Stimulated activated CD4-positive, alpha-beta T cell treated with anti-CD3 and anti-CD28 coated beads, Interleukin-1b, Interleukin-23, amount 100 ng/mL, for 4 hours (primary cell): Measurements from ENCODE around the gene PRSS33.

Source experiments
- DNase-seq, 2 donors: peaks; one replicate each; pipeline ENCODE4 v3.0.0-alpha.2; 2020; ENCODE audit warnings: low read depth in 2 of 2

Gene PRSS33

DNA sequence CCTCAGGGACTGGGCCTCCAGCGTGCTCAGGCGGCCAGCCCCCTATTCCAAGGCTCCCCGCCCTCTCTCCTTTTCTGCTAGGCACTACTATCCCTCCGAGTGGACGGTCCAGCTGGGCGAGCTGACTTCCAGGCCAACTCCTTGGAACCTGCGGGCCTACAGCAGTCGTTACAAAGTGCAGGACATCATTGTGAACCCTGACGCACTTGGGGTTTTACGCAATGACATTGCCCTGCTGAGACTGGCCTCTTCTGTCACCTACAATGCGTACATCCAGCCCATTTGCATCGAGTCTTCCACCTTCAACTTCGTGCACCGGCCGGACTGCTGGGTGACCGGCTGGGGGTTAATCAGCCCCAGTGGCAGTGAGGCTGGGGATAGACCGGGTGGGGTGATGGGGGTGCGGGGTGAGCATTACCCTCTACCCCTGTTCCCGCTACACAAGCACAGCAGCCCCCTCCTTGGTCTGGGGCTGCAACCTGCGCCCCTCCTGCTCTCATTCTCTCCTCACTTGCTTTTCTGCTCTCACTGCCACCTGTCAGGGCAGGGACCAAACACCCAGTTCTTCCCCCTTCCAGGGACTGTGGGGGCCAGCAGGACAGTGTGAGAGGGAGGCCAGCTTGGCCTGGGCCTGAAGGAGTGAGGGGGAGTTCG is 12.0 kb upstream of the PRSS33 start:
- no peak for DNase-seq

DNA sequence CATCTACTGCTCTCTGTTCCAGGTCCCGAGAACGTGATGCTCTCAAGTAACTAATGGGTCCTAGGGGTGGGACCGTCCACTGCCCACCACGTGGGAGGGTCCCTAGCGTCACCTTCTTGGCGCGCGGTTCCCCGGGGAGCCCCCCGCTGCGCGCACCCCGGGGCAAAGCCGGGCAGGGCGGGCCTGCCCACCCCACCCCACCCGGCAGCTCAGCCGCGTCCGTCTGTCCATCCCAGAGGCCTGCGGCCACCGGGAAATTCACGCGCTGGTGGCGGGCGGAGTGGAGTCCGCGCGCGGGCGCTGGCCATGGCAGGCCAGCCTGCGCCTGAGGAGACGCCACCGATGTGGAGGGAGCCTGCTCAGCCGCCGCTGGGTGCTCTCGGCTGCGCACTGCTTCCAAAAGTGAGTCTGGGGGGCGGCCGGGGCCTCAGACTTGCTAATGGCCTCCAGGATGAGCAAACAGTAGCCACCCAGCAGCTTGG is 11.4 kb upstream of the PRSS33 start:
- DNase-seq, result no peak

- DNase-seq, result no peak
These were observed 8.2 kb upstream of the PRSS33 start for GRCh38 chr16:2795395-2796143.

- no peak for DNase-seq
These were observed 5.6 kb upstream of the PRSS33 start for GRCh38 chr16:2792940-2793339.

GRCh38 chr16:2791174-2791573 is 3.8 kb upstream of the PRSS33 start:
- no peak for DNase-seq

DNA sequence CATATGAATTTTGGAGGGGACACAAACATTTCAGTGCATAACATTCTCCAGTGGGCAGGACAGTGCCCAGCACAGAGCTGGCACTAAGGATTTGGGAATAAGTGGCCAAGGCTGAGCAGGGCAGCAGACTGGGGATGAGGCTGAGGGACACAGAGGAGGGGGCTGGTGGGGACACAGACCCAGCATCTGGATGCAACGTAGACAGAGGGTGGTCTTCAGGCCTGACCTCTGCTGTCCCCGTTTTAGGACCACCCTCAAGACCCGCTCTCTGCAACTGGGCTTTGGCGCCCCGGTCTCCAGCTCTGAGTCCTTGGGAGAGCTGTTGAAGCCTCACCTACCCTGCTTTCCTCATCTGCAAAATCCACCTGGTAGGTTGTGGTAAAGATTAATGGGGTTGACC is 3.3 kb upstream of the PRSS33 start:
- no peak for DNase-seq

GRCh38 chr16:2787961-2788360 is 601 bp upstream of the PRSS33 start:
- no peak for DNase-seq

- DNase-seq, result no peak
These were observed 571 bp downstream of the PRSS33 start for GRCh38 chr16:2786826-2787151.

DNA sequence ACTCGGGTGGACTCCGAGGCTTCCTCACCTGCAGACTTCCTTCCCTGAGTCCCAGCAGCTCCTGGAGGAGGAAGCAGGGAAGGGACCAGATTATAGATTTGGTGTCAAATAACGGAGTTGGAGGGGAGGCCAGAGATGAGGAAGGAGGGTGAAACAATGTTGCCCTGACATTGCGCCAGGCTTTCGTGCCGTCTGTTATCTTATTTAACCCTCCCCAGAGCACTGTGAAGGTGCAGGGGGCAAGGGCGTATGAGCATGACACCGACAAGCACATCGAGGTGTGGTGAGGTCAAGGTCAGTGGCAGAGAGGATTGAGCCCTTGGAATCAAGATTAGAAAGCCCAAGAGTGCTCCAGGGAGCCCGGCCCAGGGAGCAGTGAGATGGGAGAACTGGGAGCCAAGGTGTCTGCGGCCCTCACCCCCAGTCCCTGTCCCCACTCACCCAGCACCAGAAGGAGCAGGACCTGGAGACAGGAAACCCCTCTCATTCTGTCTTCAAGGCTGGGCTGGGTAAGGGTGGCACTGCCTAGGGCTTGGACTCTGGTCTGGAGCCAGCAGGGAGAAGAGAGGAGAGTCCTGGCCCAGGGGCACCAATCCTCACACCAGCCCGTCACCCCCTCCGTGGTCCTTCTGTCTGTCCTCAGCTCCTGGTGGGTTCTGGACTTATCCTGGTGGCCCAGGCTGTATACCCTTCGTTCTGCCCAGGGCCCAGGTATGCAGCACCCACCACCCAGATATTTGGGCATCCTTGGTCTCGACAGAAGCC is 1.1 kb downstream of the PRSS33 start:
- DNase-seq, result no peak

GRCh38 chr16:2785101-2785991 is 2.0 kb downstream of the PRSS33 start:
- DNase-seq, result peak; percentile 19 to 47

DNA sequence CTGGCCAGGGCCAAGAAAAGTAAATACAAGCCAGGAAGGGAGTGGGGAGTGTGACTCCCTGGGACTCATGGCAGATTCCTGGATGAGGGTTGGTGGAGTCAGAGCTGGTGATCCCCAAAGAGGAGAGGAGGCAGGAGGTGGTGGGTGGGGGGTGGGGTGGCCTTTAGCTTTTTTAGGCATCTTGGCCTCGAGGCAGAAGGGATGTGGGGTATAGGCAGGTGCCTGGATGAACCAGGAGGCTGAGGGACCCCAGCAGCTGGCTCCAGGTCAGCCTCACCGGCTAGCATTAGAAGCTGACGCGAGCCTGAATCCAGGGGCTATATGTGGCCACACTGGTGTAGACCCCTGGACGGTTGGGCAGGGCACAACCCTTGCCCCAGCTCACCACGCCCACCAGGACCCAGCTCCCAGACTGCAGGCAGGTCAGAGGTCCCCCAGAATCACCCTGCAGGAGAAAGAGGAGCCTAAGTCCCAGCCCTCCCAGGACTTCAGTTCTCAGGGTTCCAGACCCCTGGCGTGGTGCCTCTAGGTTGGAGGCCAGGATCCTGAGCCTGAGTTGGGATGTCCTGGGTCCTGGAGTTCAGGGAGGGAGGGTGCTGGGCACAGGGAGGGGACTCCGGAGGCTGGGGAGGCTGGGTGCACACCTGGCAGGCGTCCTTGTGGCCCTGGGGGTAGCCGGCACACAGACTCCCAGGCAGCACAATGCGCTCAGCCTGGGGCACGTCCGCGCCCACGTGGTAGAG is 2.8 kb downstream of the PRSS33 start:
- no peak for DNase-seq

DNA sequence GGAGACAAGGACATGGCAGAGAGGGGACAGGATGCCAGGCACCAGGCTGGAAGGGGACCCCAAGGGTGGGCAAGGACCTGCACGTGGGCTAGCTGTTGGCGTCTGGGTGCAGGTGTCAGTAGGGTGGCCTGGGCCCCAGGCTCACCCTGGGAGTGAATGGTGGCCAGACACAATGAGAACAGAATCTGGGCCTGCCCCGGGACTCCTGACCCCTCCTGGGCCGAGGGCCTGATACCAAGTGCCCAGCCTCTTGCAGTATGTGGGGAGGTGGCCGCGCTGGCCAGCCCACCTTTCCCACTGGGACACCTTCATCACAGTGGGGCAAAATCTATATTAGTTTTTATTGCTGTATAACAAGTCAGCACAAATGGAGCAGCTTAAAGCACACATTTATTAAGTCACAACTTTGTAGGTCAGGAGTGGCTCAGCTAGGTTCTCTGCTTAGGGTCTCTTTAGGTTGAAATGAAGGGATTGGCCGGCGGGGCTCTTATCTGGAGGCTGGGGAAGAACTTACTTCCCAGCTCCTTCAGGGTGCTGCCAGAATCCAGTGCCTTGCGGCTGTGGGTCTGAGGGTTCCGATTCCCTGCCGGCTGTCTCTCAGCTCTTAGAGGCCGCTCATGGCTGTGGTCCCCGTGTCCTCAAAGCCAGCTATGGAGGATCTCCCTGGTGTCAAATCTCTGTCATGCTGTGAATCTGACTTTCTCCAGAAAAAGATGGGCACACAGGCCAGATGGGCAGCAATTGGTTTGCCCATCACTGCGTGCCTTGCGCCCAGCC is 3.6 kb downstream of the PRSS33 start:
- no peak for DNase-seq

- no peak for DNase-seq
These were observed 4.6 kb downstream of the PRSS33 start for GRCh38 chr16:2782583-2783351.

- DNase-seq, result no peak
These were observed 7.1 kb downstream of the PRSS33 start for GRCh38 chr16:2779978-2780898.

- no peak for DNase-seq
These were observed 8.0 kb downstream of the PRSS33 start for GRCh38 chr16:2779151-2779920.

- no peak for DNase-seq
These were observed 8.8 kb downstream of the PRSS33 start for GRCh38 chr16:2778630-2778958.

DNA sequence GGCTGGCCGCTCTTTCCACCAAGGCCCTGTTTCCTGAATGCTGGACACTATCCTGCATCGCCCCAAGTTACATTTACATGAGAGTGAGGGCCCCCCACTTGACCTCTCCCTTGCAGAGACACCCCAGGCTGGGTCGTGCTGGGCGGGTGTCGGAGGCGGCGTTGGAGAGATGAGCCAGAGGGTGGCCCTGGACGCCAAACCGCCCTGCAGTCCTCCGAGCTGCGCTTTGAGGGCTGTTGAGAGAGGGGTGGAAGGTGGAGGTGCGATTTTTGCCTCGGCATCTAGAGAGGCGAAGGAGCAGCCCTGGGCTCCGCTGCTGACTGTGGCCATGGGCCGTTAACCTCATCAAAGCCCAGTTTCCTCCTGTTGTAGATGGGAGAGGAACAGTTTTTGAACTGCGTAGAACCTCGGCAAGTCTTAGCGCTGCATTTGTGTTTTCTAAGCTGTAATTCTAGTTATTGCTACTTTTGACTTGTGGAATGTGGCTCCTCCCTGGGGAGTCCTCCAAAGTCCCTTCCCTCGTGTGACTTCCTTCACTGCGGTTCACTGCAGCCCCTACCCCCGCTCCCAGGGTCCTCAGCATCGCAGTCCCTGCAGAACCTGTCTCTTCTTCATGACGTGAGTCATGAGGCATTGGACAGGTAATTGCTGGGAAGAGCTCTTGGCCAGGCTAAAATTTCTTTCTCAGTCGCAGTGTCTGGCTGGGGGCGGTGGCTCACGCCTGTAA is 9.3 kb downstream of the PRSS33 start:
- DNase-seq, result no peak
